HG03103 (cell line): ENCODE results near the gene NEK10.

Experiments
- ATAC-seq: cut with Tn5 transposase; IDR thresholded peaks from one replicate; pipeline ENCODE4 v1.9.1; 2021; ENCODE audit warnings: low read depth; ENCODE audit not compliant: unreplicated experiment

Gene NEK10

DNA sequence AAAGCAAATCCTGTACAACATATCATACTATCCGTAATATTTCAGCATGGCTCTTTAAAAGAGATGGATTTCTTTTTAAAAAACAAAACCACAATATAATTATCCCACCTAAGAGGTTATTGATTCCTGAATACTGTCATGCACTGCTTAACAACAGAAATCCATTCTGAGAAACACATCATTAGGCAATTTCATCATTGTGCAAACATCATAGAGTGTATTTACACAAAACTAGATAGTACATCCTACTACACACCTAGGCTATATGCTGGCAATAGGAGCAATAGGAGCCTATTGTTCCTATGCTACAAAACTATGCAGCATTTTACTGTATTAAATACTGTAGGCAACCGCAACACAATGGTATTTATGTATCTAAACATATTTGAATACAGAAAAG lies 242.0 kb downstream of the NEK10 start:
- no peak for ATAC-seq

DNA sequence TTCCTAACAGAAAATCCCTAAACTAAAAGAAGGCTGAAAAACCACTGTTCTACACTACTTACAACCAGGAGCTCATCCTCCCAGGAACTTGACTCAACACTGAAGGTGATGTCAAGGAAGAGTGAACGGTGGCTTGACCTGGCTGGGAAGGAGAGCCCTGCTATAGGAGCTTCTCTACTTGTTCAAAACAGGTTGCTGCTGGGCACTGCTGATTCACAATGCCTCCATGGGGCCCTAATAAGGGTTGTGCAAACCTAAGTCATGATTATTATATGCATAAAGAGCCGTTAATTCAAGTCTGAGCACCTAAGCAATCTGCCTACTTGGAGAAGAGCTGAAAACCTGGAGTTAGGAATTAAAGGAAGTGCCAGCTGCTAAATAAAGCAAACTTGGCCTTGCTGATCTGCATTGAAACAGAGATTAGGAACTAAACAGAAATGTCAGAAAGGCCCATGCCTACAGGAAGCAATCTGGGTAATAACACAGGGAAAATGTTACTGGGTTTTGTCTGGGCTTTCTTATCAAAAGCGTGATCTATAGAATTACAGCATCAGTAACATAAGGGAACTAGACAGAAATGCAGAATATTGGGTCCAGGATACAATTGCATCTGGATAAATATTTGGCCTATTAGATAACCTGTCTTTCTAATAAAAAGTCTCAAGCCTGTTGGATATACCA lies 243.2 kb downstream of the NEK10 start:
- ATAC-seq, result no peak

DNA sequence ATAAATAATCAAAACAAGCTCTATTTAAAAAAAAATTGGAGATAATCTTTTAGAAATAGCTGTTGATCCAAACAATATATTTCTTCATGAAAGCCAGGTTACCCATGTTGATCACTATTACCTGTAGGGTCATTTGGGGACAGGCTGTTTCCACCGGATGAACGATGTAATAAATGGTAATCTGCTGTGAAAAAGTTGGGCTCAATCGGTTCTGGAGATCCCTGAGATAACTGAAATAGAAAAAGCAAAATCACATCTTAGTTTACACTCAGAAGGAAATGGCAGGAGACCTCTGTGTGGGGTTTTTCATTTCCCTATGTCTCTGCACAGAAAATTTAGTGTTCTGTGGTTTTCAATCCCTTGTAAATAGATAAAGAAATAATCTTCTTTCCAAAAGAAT lies 249.5 kb downstream of the NEK10 start:
- ATAC-seq, result no peak

DNA sequence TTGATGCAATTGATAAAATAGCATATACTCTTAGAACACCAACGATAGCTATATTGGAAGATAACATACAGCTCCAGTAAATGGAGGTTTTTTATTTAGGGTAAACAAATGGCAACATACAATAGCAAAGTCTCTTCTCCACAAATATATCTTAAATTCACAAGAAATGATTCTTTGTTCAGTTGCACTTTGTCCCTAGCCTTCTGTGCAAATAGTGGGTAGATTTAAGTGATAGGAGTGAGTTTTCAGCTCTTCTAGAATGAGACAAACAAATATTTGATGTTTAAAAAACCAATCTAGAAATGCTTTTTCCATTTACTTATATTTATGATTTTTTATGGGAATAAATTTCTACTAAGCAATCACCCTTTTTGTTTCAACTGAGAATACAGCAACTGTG lies 253.8 kb downstream of the NEK10 start:
- no peak for ATAC-seq

DNA sequence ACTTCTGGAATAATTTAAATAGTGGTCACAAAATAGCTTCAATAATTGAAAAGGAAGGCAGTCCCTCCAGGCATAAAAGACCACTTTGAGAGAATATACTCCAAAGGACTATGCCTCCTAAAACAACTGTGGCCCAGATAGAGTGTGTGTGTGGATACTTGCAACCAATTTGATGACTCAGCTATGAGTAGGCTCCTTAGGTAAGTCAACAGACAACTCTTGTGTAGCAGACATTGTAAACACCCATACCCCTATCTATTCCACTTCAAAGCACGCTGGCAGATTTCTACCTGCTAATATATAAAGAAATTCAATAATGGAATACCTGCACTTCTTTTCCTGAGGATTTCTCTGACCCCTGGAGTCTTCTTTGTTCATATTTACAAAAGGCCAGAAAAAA lies 254.5 kb downstream of the NEK10 start:
- ATAC-seq, result no peak

DNA sequence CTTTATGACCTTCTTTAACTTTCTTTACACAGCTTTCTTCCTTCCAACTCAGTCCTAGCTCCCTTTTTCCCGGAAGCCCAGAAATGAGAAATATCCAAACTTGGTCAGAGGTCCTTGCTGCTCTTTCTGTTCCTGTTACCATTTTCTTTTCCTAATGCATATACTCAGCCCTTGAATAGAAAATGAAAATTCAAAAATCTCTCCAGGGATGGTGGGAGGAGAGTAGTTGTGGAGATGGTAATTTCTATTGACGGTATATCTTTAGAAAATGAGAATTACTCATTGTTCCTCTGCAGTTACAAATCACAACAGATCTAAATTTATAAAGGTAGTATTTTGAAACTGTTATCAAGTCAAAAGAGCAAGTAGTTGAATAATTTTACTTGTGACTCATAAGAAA lies 255.1 kb downstream of the NEK10 start:
- ATAC-seq, result no peak

DNA sequence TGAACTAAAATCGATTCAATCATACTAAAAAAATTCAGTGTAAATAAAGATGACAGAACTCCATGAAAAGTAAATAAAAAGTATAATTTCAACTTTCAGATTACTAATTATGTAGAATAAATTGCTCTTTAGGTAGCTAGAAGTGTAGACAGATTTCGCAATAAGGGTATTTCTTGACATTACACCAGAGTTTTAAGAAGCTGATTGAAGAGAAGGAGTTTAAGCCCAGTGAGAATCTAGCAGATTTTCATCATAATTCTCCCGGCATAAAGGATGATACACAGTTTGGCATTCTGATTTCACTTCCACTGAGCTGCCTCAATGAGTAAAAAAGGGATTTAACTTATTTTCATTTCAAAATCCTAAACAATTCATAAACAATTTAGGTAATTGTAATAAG lies 259.2 kb downstream of the NEK10 start:
- no peak for ATAC-seq

DNA sequence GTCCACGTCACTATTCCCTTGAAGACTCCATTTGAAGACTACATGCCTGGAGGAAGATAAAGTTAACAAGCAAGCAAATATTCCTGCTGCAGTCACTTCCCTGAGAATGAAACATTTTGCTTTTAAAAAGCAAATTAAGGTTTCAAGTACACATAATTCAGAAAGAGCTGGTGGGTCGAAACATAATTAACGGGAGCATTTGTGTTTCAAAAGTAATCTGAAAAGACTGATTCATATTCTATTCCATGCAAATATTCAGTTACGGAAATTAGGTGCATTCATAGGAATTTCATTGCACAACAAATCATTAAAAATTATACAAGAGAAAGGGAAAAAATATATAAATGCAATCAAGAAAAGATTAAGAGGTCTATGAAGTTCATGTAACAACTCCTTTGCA lies 260.9 kb downstream of the NEK10 start:
- ATAC-seq, result no peak

GRCh38 chr3:27105904-27106303 lies 263.3 kb downstream of the NEK10 start:
- ATAC-seq, result no peak

DNA sequence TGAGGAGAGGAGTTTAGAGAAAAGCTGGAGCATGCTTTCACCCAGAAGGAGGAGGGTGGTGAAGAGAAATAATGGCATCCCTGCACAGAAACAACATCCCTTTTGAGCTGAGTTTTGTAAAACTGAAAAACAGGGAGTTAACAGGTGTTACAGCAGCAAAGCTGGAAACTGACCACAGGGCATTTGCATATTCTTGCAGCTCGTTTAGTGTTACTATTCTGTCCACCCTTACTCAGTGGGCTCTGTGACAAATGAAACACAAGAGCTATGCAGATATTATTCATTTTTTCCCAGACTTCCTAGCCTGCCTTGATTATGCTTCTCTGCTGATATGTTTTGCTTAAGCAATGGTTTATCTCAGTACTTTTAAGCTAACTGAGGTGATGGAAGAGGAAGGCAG lies 272.0 kb downstream of the NEK10 start:
- no peak for ATAC-seq

DNA sequence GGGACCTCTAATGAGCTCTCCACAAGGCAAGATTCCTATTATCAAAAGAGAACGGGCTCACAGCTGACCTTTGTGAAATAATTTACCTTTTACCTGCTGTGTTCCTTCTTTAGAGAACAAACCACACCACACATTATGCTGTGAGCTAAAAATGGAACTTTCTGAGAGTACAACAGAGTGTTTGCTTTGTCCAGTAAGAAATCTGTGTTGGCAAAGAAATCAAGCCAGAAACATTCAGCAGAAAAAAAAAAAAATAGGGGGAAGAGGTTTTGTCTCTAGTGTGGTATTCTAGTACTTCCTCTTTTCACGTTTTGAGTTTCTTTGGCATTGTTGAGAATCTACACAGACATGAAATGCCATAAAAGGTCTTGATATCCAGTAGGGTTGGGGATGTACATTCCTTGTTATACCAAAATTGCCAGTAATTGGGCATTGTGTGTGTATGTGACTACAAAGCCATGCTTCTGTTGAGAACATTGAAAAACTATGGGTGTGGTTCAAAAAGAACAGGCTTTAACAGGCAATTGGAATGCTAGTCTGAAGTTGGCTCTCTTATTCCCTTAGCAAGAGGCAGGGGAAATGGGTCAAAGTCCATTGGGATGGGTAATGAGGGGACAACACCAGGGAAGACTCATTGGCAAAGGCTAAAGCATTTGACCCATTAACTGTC lies 273.5 kb downstream of the NEK10 start:
- ATAC-seq, result peak; percentile 41

DNA sequence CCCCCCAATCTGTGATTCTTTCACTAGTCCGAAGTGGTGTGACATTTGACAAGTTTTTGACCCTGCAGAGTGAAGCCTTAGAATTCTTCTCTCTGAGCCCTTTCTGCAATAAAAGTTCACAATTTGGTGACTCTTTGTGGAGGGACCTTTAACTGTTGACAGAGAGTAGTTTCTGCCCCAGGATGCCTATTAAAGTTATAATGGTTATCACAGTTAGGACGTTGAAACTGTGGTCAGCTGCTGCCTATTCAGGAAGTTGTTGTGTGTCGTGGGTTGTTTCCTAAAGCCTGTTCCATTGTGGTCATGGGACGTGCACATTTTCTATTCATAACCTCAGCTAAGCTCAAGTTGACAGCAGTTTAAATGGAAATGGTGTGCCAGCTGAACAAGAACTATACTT lies 274.5 kb downstream of the NEK10 start:
- ATAC-seq, result no peak

DNA sequence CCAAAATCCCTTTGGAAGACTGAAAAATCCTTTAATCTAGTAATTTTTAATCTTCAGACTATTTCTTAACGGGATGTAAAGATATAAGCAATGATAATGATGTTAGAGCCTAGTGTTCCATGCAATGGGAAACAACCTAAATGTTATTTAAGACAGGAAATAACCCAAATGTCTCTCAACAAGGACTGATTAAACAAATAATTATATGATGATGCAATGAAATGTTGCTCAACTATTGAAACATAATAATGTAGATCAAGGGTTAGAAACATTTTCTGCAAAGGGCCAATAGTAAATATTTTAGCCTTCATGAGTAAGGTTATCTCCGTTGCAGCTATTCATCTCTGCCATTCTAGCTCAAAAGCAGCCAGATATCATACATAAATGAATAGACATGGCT lies 275.4 kb downstream of the NEK10 start:
- ATAC-seq, result no peak

- ATAC-seq, result no peak
These were observed 278.7 kb downstream of the NEK10 start for GRCh38 chr3:27090275-27091041.

- ATAC-seq, result no peak
These were observed 279.5 kb downstream of the NEK10 start for GRCh38 chr3:27089645-27090044.

DNA sequence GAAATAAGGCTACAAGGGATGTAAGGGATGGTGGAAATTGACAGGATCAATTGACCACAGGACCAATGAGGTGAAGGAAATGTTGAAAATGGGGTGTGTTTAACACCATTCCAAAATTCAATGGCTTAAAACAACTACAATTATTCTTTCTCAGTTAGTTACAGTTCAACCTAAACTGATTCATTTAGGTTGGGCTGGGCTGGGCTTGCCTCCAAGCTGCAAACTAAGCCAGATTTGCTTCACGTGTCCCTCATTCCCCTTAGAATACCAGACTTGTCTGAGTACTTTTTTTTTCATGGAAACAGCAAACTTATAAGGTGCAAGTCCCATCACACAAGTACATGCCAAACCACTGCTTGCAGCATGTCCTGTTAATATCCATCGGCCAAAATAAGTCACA lies 280.1 kb downstream of the NEK10 start:
- no peak for ATAC-seq

DNA sequence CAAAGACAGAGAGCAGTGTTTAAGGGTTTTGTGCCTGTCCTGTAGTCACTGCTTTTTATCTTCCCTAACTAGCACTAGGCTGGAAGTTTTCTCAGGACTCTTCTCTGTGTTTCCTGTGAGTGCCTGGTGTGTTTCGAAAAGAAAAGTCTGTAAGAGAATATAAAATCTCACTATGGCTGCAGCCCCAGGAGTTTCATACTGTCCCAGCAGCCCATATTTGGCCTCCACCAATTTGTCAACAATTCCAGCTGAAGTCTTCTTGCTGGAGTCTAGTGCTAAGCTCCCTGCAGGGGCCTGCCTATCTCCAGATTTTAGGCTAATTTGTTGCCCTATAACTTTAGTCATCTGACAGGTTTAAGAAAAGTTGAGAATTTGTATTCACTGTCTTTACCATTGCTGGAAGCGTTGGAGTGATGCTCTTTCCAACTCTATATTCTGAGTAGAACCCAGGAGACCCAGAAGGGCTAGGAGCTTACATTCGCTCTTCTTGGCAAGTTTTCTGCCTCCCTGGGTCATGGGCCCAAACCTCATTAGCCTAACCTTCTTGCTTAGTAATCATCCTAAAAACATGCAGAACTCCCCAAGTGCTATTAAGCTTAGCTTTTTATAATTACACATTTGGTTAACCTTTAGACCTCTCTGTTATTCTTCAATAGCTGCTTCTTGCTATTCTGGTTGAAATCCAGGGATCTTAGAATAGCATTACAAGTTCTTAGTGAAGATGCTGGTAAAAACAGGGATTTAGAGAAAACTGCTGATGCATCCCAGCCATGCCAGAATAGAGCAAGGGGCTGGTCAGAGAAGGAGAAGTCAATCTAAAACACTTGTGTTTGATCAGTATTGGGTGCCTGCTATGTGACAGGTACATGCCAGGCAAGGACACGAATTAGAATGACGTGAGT lies 283.1 kb downstream of the NEK10 start:
- no peak for ATAC-seq

DNA sequence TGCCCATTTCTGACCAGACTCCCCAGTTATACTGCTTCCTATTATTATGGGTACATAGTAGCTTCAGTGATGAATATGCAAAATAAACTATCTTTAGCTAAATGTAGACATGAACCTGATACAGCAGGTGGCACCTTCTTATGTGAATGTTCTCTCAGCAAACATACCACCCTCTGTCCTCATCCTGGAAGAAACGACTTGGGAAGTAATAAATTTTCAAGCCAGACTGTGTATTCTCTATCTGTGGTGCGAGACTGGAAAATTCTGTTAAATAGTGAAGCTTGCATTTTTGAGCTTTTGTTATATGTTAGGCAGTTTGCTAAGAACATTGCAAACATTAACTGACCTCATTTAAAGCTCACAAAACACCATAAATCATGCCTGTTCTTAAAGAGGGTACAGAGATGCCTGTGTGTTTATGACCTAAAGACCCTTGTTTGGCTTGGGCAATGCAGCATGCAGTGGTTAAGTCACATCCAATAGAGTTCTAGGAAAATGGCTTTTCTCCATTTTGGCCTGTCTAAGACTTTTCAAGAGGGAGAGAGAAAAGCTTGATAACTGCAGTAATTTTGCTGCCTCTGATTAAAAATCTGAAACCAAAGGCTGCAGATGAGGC lies 287.1 kb downstream of the NEK10 start:
- no peak for ATAC-seq

GRCh38 chr3:27081566-27081965 lies 287.6 kb downstream of the NEK10 start:
- no peak for ATAC-seq

DNA sequence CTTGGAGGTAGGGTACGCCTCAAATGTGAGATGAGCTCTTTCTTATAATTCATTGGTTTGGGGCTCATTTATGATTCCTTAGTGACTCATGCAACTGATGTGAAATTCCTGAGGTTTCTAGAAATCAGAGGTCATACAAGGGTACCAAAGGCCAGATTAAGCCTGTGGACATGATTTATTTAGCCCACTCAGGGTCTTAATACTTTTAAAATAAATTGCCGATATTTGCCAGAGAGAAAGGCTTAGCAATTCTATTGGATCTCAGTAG lies 289.0 kb downstream of the NEK10 start:
- no peak for ATAC-seq
